Measurements from ENCODE around the gene LGALS14. TPM values are rescaled to one million over a fixed set of nuclear protein-coding genes. Genes with fewer than 3 reads are reported as not detected.
"Not testable (repeated sequence)": the region's sequence is repeated elsewhere in the genome, so short reads cannot be mapped to it uniquely, and the experiment has no call there.

Gene LGALS14
- total RNA-seq, 2 experiments from 2014 or later: not detected

- intact Hi-C loops (cut with micrococcal nuclease; ENCODE audit: unreplicated experiment): no loop called here
- Histone ChIP-seq H3K4me1 (ENCODE audit: insufficient read depth, low read length, poor library complexity, severe bottlenecking) (no peaks in the 10 kb centered on the region), H3K9me3 (ENCODE audit: low read length) (no peaks in the 10 kb centered on the region), H3K4me3 (ENCODE audit: low read depth, low read length, poor library complexity, severe bottlenecking) (no peak overlapping the region), H4K20me1 (ENCODE audit: insufficient read depth, low read length) (no peaks in the 10 kb centered on the region), H3K9me2 (ENCODE audit: insufficient read depth, low read length) (no peaks in the 10 kb centered on the region), H3K79me2 (ENCODE audit: insufficient read depth, low read depth, low read length) (no peaks in the 10 kb centered on the region), H2AFZ (ENCODE audit: low read length) (no peak overlapping the region), H3K27ac (ENCODE audit: low read depth, low read length, poor library complexity, severe bottlenecking) (no peak overlapping the region), H3K36me3 (ENCODE audit: insufficient read depth, low read length) (no peaks in the 10 kb centered on the region), H3K4me2 (ENCODE audit: low read length) (no peak overlapping the region)
- no peak for DNase-seq (ENCODE audit: low spot score)
- ChIA-PET POLR2A (no interaction called here), CTCF (ENCODE audit: unreplicated experiment) (no interaction called here)
- BruUV-seq (replicated peaks): no TSS peak
- TF ChIP-seq CTCF (conservative IDR thresholded peaks at IDR 0.05; ENCODE audit: low read length): no peak
- TF ChIP-seq EZH2phosphoT487 (IDR thresholded peaks at IDR 0.05; ENCODE audit: borderline replicate concordance, low read depth, low read length): no peak
Observed at GRCh38 chr19:39710333-39710890, 6.1 kb downstream of the LGALS14 start.

DNA sequence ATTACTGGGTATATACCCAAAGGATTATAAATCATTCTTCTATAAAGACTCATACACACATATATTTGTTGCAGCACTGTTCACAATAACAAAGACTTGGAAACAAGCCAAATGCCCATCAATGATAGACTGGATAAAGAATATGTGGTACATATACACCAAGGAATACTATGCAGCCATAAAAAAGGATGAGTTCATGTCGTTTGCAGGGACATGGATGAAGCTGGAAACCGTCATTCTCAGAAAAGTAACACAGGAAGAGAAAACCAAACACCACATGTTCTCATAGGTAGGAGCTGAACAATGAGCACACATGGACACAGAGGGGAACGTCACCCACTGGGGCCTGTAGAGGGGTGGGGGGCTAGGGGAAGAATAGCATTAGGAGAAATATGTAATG, 15.9 kb downstream of the LGALS14 start:
- CTCF ChIA-PET (ENCODE audit: unreplicated experiment); H3K79me2 ChIP-seq (ENCODE audit: insufficient read depth, low read depth, low read length); H4K20me1 ChIP-seq (ENCODE audit: insufficient read depth, low read length); H3K4me3 ChIP-seq (ENCODE audit: low read depth, low read length, poor library complexity, severe bottlenecking); H3K9me3 ChIP-seq (ENCODE audit: low read length); intact Hi-C loops (cut with micrococcal nuclease; ENCODE audit: unreplicated experiment); H2AFZ ChIP-seq (ENCODE audit: low read length); H3K36me3 ChIP-seq (ENCODE audit: insufficient read depth, low read length); H3K9me2 ChIP-seq (ENCODE audit: insufficient read depth, low read length); H3K4me1 ChIP-seq (ENCODE audit: insufficient read depth, low read length, poor library complexity, severe bottlenecking); H3K4me2 ChIP-seq (ENCODE audit: low read length); BruUV-seq (replicated peaks); H3K27ac ChIP-seq (ENCODE audit: low read depth, low read length, poor library complexity, severe bottlenecking); DNase-seq (ENCODE audit: low spot score): not testable (repeated sequence)
- POLR2A ChIA-PET: interaction anchor here (0.6 kb wide), 1 partner anchor 708 kb away, joined by 6 read pairs; no protein-coding TSS in a partner anchor

GRCh38 chr19:39725995-39726394, 21.7 kb downstream of the LGALS14 start:
- Histone ChIP-seq H3K4me2 (ENCODE audit: low read length) (no peak overlapping the region), H4K20me1 (ENCODE audit: insufficient read depth, low read length) (no peaks in the 10 kb centered on the region), H2AFZ (ENCODE audit: low read length) (no peak overlapping the region), H3K36me3 (ENCODE audit: insufficient read depth, low read length) (no peaks in the 10 kb centered on the region), H3K9me2 (ENCODE audit: insufficient read depth, low read length) (no peaks in the 10 kb centered on the region), H3K27ac (ENCODE audit: low read depth, low read length, poor library complexity, severe bottlenecking) (no peak overlapping the region), H3K9me3 (ENCODE audit: low read length) (no peaks in the 10 kb centered on the region), H3K4me1 (ENCODE audit: insufficient read depth, low read length, poor library complexity, severe bottlenecking) (no peaks in the 10 kb centered on the region), H3K4me3 (ENCODE audit: low read depth, low read length, poor library complexity, severe bottlenecking) (no peak overlapping the region), H3K79me2 (ENCODE audit: insufficient read depth, low read depth, low read length) (no peaks in the 10 kb centered on the region)
- DNase-seq (ENCODE audit: low spot score): no peak
- ChIA-PET POLR2A (no interaction called here), CTCF (ENCODE audit: unreplicated experiment) (no interaction called here)
- no peak for TF ChIP-seq EZH2phosphoT487 (IDR thresholded peaks at IDR 0.05; ENCODE audit: borderline replicate concordance, low read depth, low read length)
- TF ChIP-seq CTCF (conservative IDR thresholded peaks at IDR 0.05; ENCODE audit: low read length): no peak
- BruUV-seq (replicated peaks): no TSS peak
- intact Hi-C loops (cut with micrococcal nuclease; ENCODE audit: unreplicated experiment): no loop called here

Measured in OCI-LY7 (cell line).